Right lobe of liver (tissue), 4 donors: ENCODE data around the gene MYEF2.

Source experiments
- POLR2A ChIP-seq: fragments of 450-650 bp; IDR thresholded peaks from one replicate; pipeline ENCODE4 v1.6.1; 2017; ENCODE audit warnings: antibody characterized with exemption, mild to moderate bottlenecking
- TF ChIP-seq, protein P1 (sequence below), 4 donors: fragments of 200-600 bp in 3 of 4; fragments of 450-650 bp in 1 of 4; IDR thresholded peaks; one replicate each; pipeline versions ENCODE4 v1.5.1 to v1.8.0; 2016 to 2022; ENCODE audit warnings: antibody characterized with exemption in 4 of 4, mild to moderate bottlenecking in 2 of 4
- donor health status: DM: no; HTN: no; CAD: no.
- donor health status: DM: no; HTN: no; CAD: no.
- donor health status: DM: no; HTN: yes; CAD: no.

- TF ChIP-seq, protein P1, sequence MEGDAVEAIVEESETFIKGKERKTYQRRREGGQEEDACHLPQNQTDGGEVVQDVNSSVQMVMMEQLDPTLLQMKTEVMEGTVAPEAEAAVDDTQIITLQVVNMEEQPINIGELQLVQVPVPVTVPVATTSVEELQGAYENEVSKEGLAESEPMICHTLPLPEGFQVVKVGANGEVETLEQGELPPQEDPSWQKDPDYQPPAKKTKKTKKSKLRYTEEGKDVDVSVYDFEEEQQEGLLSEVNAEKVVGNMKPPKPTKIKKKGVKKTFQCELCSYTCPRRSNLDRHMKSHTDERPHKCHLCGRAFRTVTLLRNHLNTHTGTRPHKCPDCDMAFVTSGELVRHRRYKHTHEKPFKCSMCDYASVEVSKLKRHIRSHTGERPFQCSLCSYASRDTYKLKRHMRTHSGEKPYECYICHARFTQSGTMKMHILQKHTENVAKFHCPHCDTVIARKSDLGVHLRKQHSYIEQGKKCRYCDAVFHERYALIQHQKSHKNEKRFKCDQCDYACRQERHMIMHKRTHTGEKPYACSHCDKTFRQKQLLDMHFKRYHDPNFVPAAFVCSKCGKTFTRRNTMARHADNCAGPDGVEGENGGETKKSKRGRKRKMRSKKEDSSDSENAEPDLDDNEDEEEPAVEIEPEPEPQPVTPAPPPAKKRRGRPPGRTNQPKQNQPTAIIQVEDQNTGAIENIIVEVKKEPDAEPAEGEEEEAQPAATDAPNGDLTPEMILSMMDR (IDR thresholded peaks at IDR 0.05): no peak
- no peak for TF ChIP-seq POLR2A
Observed at GRCh38 chr15:48176957-48177356, 1.1 kb downstream of the MYEF2 start.
